ENCODE measurements around the gene KNCN.

Gene KNCN

GRCh38 chr1:46527474-46528296 lies 23.8 kb downstream of the KNCN start:
- Histone ChIP-seq H3K4me3 (no peak overlapping the region), H3K9ac (no peak overlapping the region), H3K27ac (no peak overlapping the region), H3K36me3 (no peaks in the 10 kb centered on the region), H3K4me2 (no peak overlapping the region), H3K27me3 (peaks cover 45 to 83% (median 74%) of the 10 kb centered on the region in 11 experiments), H4K20me1 (peaks cover 0 to 35% (median 3%) of the 10 kb centered on the region in 11 experiments; a peak in 8 of 22 replicates), H3K9me3 (replicated peaks in 1 of 11) (no peaks in the 10 kb centered on the region), H3K4me1 (peaks cover 0 to 4% (median 1%) of the 10 kb centered on the region in 10 experiments; a peak in 6 of 20 replicates)
- TF ChIP-seq Cebpa-rat (IDR thresholded peaks at IDR 0.05), result no peak

- no peaks in the 10 kb centered on the region for H3K36me3 ChIP-seq
- peaks cover 36 to 74% (median 65%) of the 10 kb centered on the region in 11 experiments for H3K27me3 ChIP-seq
- peaks cover 0 to 30% (median 0%) of the 10 kb centered on the region in 11 experiments; a peak in 5 of 22 replicates for H4K20me1 ChIP-seq
- no peak overlapping the region for H3K9ac ChIP-seq
- no peak for TF ChIP-seq Cebpa-rat (IDR thresholded peaks at IDR 0.05)
- H3K4me1 ChIP-seq, result peaks cover 0 to 12% (median 6%) of the 10 kb centered on the region in 10 experiments; a peak in 7 of 20 replicates
- no peak overlapping the region for H3K4me2 ChIP-seq
- no peaks in the 10 kb centered on the region for H3K9me3 ChIP-seq (replicated peaks in 1 of 11)
- H3K27ac ChIP-seq, result no peak overlapping the region
- no peak overlapping the region for H3K4me3 ChIP-seq
These were observed 24.7 kb downstream of the KNCN start for GRCh38 chr1:46526691-46527291.

DNA sequence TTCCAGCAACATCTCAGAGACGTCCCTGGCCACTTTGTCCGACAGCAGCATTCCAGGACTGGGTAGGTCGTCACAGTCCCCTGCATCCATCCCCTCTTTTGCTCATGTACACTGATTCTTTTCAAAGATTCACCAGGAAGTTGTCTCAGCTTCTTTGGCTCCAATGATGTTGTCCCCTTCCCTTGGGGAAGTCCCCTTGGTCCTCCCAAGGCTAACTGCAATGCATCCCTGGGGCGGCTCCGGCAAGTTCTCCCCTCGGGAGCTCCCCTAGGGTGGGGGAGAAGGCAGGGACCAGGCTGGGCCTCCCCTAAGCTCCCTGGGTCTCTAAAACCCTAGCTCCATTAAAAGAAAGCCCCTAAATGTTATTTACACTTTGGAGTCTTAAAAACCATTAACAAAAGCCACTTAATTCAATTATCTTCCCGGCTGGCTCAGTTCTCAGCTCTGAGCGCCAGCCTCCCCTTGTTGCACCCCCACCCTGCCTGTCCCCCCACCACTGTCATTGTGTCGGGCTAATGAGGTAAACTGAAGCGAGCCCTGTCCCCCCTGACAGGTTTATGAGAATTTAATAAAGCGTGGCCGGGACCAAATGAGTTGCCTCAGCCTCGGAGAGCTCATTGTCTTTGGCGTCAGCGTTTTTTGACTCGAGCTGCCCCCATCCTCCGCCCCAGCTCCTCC lies 25.3 kb downstream of the KNCN start:
- Histone ChIP-seq H3K27me3 (peaks cover 30 to 68% (median 59%) of the 10 kb centered on the region in 11 experiments), H3K9ac (no peak overlapping the region), H3K4me3 (no peak overlapping the region), H3K27ac (no peak overlapping the region), H3K4me1 (peaks cover 0 to 16% (median 7%) of the 10 kb centered on the region in 10 experiments; a peak in 9 of 20 replicates), H4K20me1 (peaks cover 0 to 24% (median 0%) of the 10 kb centered on the region in 11 experiments; a peak in 5 of 22 replicates), H3K4me2 (no peak overlapping the region), H3K36me3 (no peaks in the 10 kb centered on the region), H3K9me3 (replicated peaks in 1 of 11) (no peaks in the 10 kb centered on the region)
- no peak for TF ChIP-seq Cebpa-rat (IDR thresholded peaks at IDR 0.05)

GRCh38 chr1:46525253-46525983 lies 26.0 kb downstream of the KNCN start:
- Histone ChIP-seq H3K27me3 (peaks cover 29 to 60% (median 51%) of the 10 kb centered on the region in 11 experiments), H3K4me1 (peaks cover 0 to 18% (median 7%) of the 10 kb centered on the region in 10 experiments; a peak in 9 of 20 replicates), H3K27ac (no peak overlapping the region)

DNA sequence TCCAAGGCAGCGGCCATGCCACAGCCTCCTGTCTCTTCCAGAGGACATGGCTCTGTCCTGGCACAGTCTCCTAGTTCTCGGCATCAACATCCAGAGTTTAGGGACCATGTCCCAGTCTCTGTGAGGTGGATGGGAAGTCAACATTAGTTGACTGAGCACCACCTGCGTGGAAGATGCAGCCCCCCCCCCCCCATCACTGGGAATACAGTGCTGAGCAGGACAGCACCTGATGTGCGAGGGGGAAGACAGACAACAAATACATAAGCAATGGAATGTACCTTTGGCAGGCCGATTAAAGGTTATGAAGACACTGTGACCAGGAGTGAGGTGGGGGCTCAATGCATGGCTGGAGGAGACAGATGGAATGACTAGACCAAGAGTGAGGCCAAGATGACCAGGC lies 26.6 kb downstream of the KNCN start:
- no peak overlapping the region for H3K9ac ChIP-seq
- no peaks in the 10 kb centered on the region for H3K9me3 ChIP-seq (replicated peaks in 1 of 11)
- H4K20me1 ChIP-seq, result peaks cover 0 to 20% (median 0%) of the 10 kb centered on the region in 11 experiments; a peak in 4 of 22 replicates
- no peak for TF ChIP-seq Cebpa-rat (IDR thresholded peaks at IDR 0.05)
- H3K4me2 ChIP-seq, result no peak overlapping the region
- H3K27me3 ChIP-seq, result peaks cover 28 to 54% (median 46%) of the 10 kb centered on the region in 11 experiments
- no peak overlapping the region for H3K4me3 ChIP-seq
- H3K27ac ChIP-seq, result no peak overlapping the region
- H3K4me1 ChIP-seq, result peaks cover 0 to 18% (median 7%) of the 10 kb centered on the region in 10 experiments; a peak in 9 of 20 replicates
- H3K36me3 ChIP-seq, result no peaks in the 10 kb centered on the region

More at GRCh38 chr1:46525253-46525983, 26.0 kb downstream of the KNCN start:
- TF ChIP-seq Cebpa-rat (IDR thresholded peaks at IDR 0.05), result no peak
- no peaks in the 10 kb centered on the region for H3K36me3 ChIP-seq
- H4K20me1 ChIP-seq, result peaks cover 0 to 20% (median 0%) of the 10 kb centered on the region in 11 experiments; a peak in 4 of 22 replicates
- H3K4me2 ChIP-seq, result no peak overlapping the region
- no peak overlapping the region for H3K4me3 ChIP-seq
- H3K9ac ChIP-seq, result no peak overlapping the region
- no peaks in the 10 kb centered on the region for H3K9me3 ChIP-seq (replicated peaks in 1 of 11)

DNA sequence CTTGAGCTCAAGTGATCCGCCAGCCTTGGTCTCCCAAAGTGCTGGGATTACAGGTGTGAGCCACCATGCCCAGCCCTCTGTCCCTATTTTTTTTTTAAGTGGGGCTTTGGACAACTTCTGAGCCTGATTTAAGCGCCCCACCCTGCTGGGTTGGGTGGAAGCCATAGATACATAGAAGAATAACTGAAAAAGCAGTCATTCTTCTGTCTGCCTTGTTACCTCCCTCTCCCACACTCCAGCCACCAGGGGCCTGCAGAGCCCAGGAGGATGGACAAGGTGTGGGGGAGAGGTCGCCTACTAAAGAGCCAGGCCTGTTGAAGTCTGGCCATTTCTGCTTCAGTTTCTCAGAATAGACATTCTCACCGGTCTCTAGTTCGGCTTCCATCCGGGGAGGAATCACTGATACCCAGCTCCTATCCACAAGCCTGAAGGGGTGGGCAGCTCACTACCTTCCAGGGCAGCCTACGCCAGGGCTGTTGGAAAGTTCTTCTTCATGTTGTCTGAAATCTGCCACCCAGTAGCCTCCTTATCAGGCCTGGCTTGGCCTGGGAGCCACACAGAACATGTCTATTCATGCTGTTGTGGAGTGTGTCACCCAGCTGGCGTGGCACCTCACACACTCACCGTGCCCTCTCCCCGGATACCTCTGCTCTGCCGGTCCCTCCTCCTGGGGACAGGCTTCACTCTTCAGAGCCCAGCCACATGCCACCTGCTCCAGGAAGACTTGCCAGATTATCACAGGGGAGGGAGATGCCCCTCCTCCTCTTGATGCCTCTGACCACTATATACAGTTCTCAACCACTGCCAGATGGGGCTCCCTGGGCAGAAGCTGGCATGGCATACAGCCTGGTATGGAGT lies 27.7 kb downstream of the KNCN start:
- Histone ChIP-seq H3K27ac (no peak overlapping the region), H3K9me3 (replicated peaks in 1 of 11) (no peaks in the 10 kb centered on the region), H3K4me1 (peaks cover 0 to 18% (median 7%) of the 10 kb centered on the region in 10 experiments; a peak in 9 of 20 replicates), H3K4me3 (no peak overlapping the region), H3K9ac (no peak overlapping the region), H3K4me2 (no peak overlapping the region), H3K36me3 (no peaks in the 10 kb centered on the region), H3K27me3 (peaks cover 28 to 43% (median 35%) of the 10 kb centered on the region in 11 experiments), H4K20me1 (peaks cover 0 to 20% (median 0%) of the 10 kb centered on the region in 11 experiments; a peak in 4 of 22 replicates)
- no peak for TF ChIP-seq Cebpa-rat (IDR thresholded peaks at IDR 0.05)

- Histone ChIP-seq H3K9ac (no peak overlapping the region), H3K9me3 (replicated peaks in 1 of 11) (no peaks in the 10 kb centered on the region), H3K4me3 (no peak overlapping the region), H4K20me1 (peaks cover 0 to 13% (median 0%) of the 10 kb centered on the region in 11 experiments; a peak in 3 of 22 replicates), H3K27me3 (peaks cover 28 to 38% (median 33%) of the 10 kb centered on the region in 11 experiments), H3K4me1 (peaks cover 0 to 18% (median 7%) of the 10 kb centered on the region in 10 experiments; a peak in 9 of 20 replicates), H3K36me3 (no peaks in the 10 kb centered on the region), H3K27ac (no peak overlapping the region), H3K4me2 (peak overlapping the region in 2 of 11 experiments; percentile 10 to 30; a peak in 2 of 22 replicates)
- no peak for TF ChIP-seq Cebpa-rat (IDR thresholded peaks at IDR 0.05)
These were observed 28.5 kb downstream of the KNCN start for GRCh38 chr1:46522969-46523320.
